Fibroblast of lung (primary cell): ENCODE data around the gene ARFGAP2. TPM values are rescaled to one million over a fixed set of nuclear protein-coding genes. Genes with fewer than 3 reads are reported as not detected.

Experiments
- DNase-seq, 2 donors: peaks; one replicate each; pipeline versions ENCODE4 v3.0.0 to v3.0.0-alpha.2; 2010; ENCODE audit warnings: low read depth in 2 of 2
- H2AFZ ChIP-seq: 2 replicates; pipeline ENCODE4 v1.5.1; 2012; ENCODE audit warnings: low read length, control low read depth, inconsistent platforms
- H3K27ac ChIP-seq: 2 replicates; pipeline ENCODE4 v1.5.1; 2011; ENCODE audit warnings: low read length, control low read depth; ENCODE audit not compliant: insufficient read depth
- H3K27me3 ChIP-seq: 2 replicates; pipeline ENCODE4 v1.5.1; 2011; ENCODE audit warnings: mild to moderate bottlenecking, low read length; ENCODE audit not compliant: control insufficient read depth, insufficient read depth
- H3K36me3 ChIP-seq: 2 replicates; pipeline ENCODE4 v1.5.1; 2011; ENCODE audit warnings: low read length; ENCODE audit not compliant: control insufficient read depth, insufficient read depth
- H3K4me1 ChIP-seq: 2 replicates; pipeline ENCODE4 v1.5.1; 2011; ENCODE audit warnings: low read length; ENCODE audit not compliant: control insufficient read depth, insufficient read depth; ENCODE audit errors: extremely low read depth
- H3K4me2 ChIP-seq: 2 replicates; pipeline ENCODE4 v1.5.1; 2011; ENCODE audit warnings: low read length, control low read depth; ENCODE audit not compliant: insufficient read depth; ENCODE audit errors: extremely low read depth
- H3K4me3 ChIP-seq, 4 experiments: fragments of 200-600 bp in 1 of 4; sonication (generic) in 1 of 4; replicated peaks in 1 of 4; 2 replicates each; pipeline ENCODE4 v1.5.1; 2011 to 2016; ENCODE audit warnings: low read length in 4 of 4, low read depth in 3 of 4, mild to moderate bottlenecking in 3 of 4, control low read depth in 2 of 4, inconsistent platforms in 1 of 4, mixed read lengths in 1 of 4; ENCODE audit not compliant: insufficient read depth in 1 of 4; ENCODE audit errors: control extremely low read depth in 1 of 4
- H3K79me2 ChIP-seq: 2 replicates; pipeline ENCODE4 v1.5.1; 2012; ENCODE audit warnings: mild to moderate bottlenecking, low read length, inconsistent platforms; ENCODE audit not compliant: control insufficient read depth, insufficient read depth
- H3K9ac ChIP-seq: 2 replicates; pipeline ENCODE4 v1.5.1; 2011; ENCODE audit warnings: mild to moderate bottlenecking, low read length, control low read depth; ENCODE audit not compliant: insufficient read depth
- H3K9me3 ChIP-seq: 2 replicates; pipeline ENCODE4 v1.5.1; 2012; ENCODE audit warnings: low read depth, low read length; ENCODE audit not compliant: control insufficient read depth, insufficient read depth
- H4K20me1 ChIP-seq: 2 replicates; pipeline ENCODE4 v1.5.1; 2011; ENCODE audit warnings: low read length; ENCODE audit not compliant: control insufficient read depth, insufficient read depth; ENCODE audit errors: extremely low read depth
- EZH2 ChIP-seq: IDR thresholded peaks from 2 replicates; pipeline ENCODE4 v1.5.1; 2012; ENCODE audit warnings: low read length, control low read depth, mild to moderate bottlenecking; ENCODE audit errors: missing control alignments
- polyA plus RNA-seq, 2 donors: library from polyadenylated mRNA; depleted of rRNA in 1 of 2; stranded (reverse) in 1 of 2; unstranded in 1 of 2; fragments of >200 nt; gene quantifications; 2 replicates each; pipeline ENCODE4 v1.2.1, GENCODE V29; 2011 to 2012; ENCODE audit warnings: missing spikeins in 1 of 2
- total RNA-seq: library from RNA; depleted of rRNA; stranded (reverse); fragments of >200 nt; gene quantifications from 2 replicates; pipeline ENCODE4 v1.2.1, GENCODE V29; 2014
- TF ChIP-seq, protein P1 (sequence below), 2 donors: IDR thresholded peaks in 1 of 2; conservative IDR thresholded peaks in 1 of 2; 1 replicate in 1 of 2; 2 replicates in 1 of 2; pipeline ENCODE4 v1.5.1; 2011 to 2012; ENCODE audit warnings: low read length in 2 of 2, control low read depth in 1 of 2, inconsistent platforms in 1 of 2, low read depth in 1 of 2, mild to moderate bottlenecking in 1 of 2

ARFGAP2 gene
- total and polyA plus RNA-seq, 2 donors (not counting 1 experiment from before 2014, with no cell fraction given), result 50.1 to 80.4 TPM

DNA sequence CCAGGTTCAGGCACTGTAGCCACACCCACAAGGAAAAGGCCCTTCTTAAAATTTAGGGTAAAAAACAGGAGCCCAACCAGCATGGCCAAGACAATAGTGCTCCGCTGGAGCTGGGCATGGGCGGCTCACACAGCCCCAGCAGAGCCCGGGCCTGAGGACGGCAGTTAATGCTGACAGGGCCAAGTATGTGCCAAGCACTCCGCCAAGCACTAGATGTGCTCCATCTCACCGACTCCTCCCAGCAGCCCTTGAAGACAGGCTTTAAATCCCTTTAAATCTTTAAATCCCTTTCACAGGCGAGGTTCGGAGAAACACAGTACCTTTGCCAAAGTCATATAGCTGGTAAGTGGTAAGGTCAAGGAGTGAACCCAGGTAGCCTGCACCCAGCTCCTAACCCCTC is 4.8 kb downstream of the ARFGAP2 start:
- Histone ChIP-seq H2AFZ (no peak overlapping the region), H3K9me3 (no peaks in the 10 kb centered on the region), H3K27ac (peak overlapping the region; percentile 5), H3K27me3 (no peaks in the 10 kb centered on the region), H3K79me2 (peaks cover 51% of the 10 kb centered on the region), H3K9ac (no peak overlapping the region), H4K20me1 (no peaks in the 10 kb centered on the region), H3K4me3 (no peak overlapping the region), H3K4me1 (peaks cover 8% of the 10 kb centered on the region), H3K4me2 (no peak overlapping the region), H3K36me3 (peaks cover 28% of the 10 kb centered on the region)
- no peak for DNase-seq
- TF ChIP-seq EZH2, result no peak
- TF ChIP-seq, protein P1, sequence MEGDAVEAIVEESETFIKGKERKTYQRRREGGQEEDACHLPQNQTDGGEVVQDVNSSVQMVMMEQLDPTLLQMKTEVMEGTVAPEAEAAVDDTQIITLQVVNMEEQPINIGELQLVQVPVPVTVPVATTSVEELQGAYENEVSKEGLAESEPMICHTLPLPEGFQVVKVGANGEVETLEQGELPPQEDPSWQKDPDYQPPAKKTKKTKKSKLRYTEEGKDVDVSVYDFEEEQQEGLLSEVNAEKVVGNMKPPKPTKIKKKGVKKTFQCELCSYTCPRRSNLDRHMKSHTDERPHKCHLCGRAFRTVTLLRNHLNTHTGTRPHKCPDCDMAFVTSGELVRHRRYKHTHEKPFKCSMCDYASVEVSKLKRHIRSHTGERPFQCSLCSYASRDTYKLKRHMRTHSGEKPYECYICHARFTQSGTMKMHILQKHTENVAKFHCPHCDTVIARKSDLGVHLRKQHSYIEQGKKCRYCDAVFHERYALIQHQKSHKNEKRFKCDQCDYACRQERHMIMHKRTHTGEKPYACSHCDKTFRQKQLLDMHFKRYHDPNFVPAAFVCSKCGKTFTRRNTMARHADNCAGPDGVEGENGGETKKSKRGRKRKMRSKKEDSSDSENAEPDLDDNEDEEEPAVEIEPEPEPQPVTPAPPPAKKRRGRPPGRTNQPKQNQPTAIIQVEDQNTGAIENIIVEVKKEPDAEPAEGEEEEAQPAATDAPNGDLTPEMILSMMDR (conservative IDR thresholded peaks at IDR 0.05 in 1 of 2, IDR thresholded peaks at IDR 0.05 in 1 of 2; ENCODE audit: low read depth in 1 of 2, low read length in 2 of 2), result no peak

DNA sequence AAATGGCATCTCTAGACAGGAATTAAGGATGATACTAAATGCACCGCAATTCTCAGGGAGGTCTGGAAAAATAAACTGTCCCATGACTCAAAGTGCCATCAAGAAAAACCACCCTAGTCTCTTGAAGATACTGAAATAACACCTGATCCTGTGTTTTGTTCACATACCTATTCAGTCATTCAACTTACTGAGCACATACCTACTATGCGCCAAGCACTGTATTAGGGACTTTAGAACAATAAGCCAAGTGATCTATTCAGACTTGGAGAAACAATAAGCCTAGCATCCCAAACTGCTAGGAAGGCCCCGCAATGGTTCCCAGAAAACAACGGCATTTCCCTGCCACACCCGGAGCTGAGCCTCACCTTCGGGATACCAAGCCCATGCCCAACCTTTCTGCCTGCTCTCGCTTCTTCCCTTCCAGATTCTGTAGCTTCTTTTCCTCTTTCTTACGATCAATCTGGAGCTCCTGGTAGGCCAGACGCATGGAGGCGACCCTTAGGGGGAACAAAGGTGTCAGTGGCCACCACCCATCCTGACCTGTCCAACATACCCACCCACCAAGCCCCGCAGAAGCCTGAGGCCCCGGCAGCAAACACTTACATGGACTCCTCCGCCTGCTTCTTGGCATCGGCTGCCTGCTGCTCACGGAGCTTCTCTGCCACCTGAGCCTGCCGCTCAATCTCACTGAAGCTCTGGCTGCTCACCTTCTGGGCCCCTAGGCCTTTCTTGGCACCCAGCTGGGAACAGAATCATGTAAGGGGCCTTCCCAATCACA is 5.4 kb downstream of the ARFGAP2 start:
- no peak for DNase-seq
- H3K9ac ChIP-seq, result no peak overlapping the region
- H3K4me3 ChIP-seq, result no peak overlapping the region
- TF ChIP-seq EZH2, result no peak
- TF ChIP-seq, protein P1 (conservative IDR thresholded peaks at IDR 0.05 in 1 of 2, IDR thresholded peaks at IDR 0.05 in 1 of 2; ENCODE audit: low read depth in 1 of 2, low read length in 2 of 2), result no peak
- no peak overlapping the region for H3K4me2 ChIP-seq
- peaks cover 30% of the 10 kb centered on the region for H3K36me3 ChIP-seq
- H3K4me1 ChIP-seq, result peaks cover 8% of the 10 kb centered on the region
- no peaks in the 10 kb centered on the region for H3K27me3 ChIP-seq
- H4K20me1 ChIP-seq, result no peaks in the 10 kb centered on the region
- H3K79me2 ChIP-seq, result peaks cover 47% of the 10 kb centered on the region
- H3K9me3 ChIP-seq, result no peaks in the 10 kb centered on the region
- no peak overlapping the region for H3K27ac ChIP-seq
- H2AFZ ChIP-seq, result no peak overlapping the region

DNA sequence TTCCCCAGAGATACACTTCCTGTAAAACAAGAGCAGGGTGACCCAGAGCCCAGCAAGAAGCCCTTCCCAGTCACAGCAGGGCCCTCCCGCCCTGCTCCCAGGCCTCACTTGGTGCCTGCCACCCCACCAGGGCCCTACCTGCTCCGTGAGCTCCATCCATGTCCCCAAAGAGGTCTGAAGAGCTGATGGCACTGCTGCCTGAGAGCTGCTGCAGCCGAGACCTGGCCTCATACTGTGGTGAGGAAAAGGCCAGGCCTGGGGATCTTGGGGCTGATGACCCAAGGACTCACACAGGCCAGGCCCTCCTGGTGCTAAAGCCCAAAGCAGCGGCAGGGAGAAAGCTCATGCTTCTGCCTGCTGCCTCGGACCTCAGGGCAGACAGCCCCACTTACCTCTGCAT is 10.3 kb downstream of the ARFGAP2 start:
- Histone ChIP-seq H3K9ac (no peak overlapping the region), H2AFZ (no peak overlapping the region), H3K4me1 (no peaks in the 10 kb centered on the region), H3K79me2 (peaks cover 4% of the 10 kb centered on the region), H3K27ac (no peak overlapping the region), H3K4me3 (no peak overlapping the region), H3K27me3 (no peaks in the 10 kb centered on the region), H3K9me3 (no peaks in the 10 kb centered on the region), H3K36me3 (peaks cover 33% of the 10 kb centered on the region), H3K4me2 (no peak overlapping the region), H4K20me1 (no peaks in the 10 kb centered on the region)
- TF ChIP-seq, protein P1 (conservative IDR thresholded peaks at IDR 0.05 in 1 of 2, IDR thresholded peaks at IDR 0.05 in 1 of 2; ENCODE audit: low read depth in 1 of 2, low read length in 2 of 2), result no peak
- TF ChIP-seq EZH2, result no peak
- DNase-seq, result no peak
